NT2/D1 (cell line): Measurements from ENCODE around the gene DPM2.

Experiments used
- DNase-seq: peaks from one replicate; pipeline ENCODE4 v3.0.0-alpha.2; 2011; ENCODE audit warnings: low read depth, low spot score
- H3K27me3 ChIP-seq: 2 replicates; pipeline ENCODE4 v1.6.0; 2011; ENCODE audit warnings: mild to moderate bottlenecking; ENCODE audit not compliant: insufficient read length, insufficient read depth
- H3K36me3 ChIP-seq: 2 replicates; pipeline ENCODE4 v1.6.1; 2011; ENCODE audit warnings: mild to moderate bottlenecking, low read length, mixed read lengths; ENCODE audit not compliant: insufficient read depth, insufficient read length
- H3K4me1 ChIP-seq: 2 replicates; pipeline ENCODE4 v1.5.1; 2011; ENCODE audit not compliant: insufficient read depth, insufficient read length
- H3K4me3 ChIP-seq: 2 replicates; pipeline ENCODE4 v1.5.1; 2011; ENCODE audit warnings: low read depth; ENCODE audit not compliant: insufficient read length
- H3K9ac ChIP-seq: 2 replicates; pipeline ENCODE4 v1.6.0; 2011; ENCODE audit warnings: low read depth; ENCODE audit not compliant: insufficient read length
- H3K9me3 ChIP-seq: 2 replicates; pipeline ENCODE4 v1.5.1; 2011; ENCODE audit warnings: mild to moderate bottlenecking, low read length; ENCODE audit not compliant: insufficient read depth
- SUZ12 ChIP-seq: IDR thresholded peaks from 2 replicates; pipeline ENCODE4 v1.6.1; 2011; ENCODE audit not compliant: insufficient read length, insufficient read depth; ENCODE audit errors: extremely low read depth
- YY1 ChIP-seq: IDR thresholded peaks from 2 replicates; pipeline ENCODE4 v1.6.1; 2011; ENCODE audit not compliant: insufficient read length, insufficient read depth
- ZNF274 ChIP-seq: IDR thresholded peaks from 2 replicates; pipeline ENCODE4 v1.6.1; 2011; ENCODE audit warnings: mild to moderate bottlenecking, low read depth, low read length

DPM2 gene

GRCh38 chr9:127937388-127938297, at the start of gene DPM2:
TSS of gene DPM2 (minus strand) at chr9:127937854. CDS start at chr9:127937820, 34 bp downstream.
- DNase-seq = peak; percentile 86
- no peaks in the 10 kb centered on the region for H3K27me3 ChIP-seq
- peak within 1 kb of the TSS; percentile 96 for H3K9ac ChIP-seq
- peak within 1 kb of the TSS; percentile 81 for H3K4me3 ChIP-seq
- no peak for TF ChIP-seq YY1
- no peak for TF ChIP-seq SUZ12
- no peaks in the 10 kb centered on the region for H3K9me3 ChIP-seq
- H3K36me3 ChIP-seq = peaks cover 51% of the 10 kb centered on the region
- H3K4me1 ChIP-seq = peaks cover 15% of the 10 kb centered on the region

GRCh38 chr9:127987103-127987614, 49.5 kb upstream of the DPM2 start:
- Histone ChIP-seq H3K36me3 (no peaks in the 10 kb centered on the region), H3K9me3 (no peaks in the 10 kb centered on the region), H3K4me1 (peaks cover 15% of the 10 kb centered on the region), H3K9ac (no peak overlapping the region), H3K4me3 (no peak overlapping the region), H3K27me3 (no peaks in the 10 kb centered on the region)
- TF ChIP-seq ZNF274 = no peak
- no peak for TF ChIP-seq YY1
- TF ChIP-seq SUZ12 = no peak
- DNase-seq = no peak

- no peak overlapping the region for H3K4me3 ChIP-seq
- H3K9ac ChIP-seq = no peak overlapping the region
- no peaks in the 10 kb centered on the region for H3K36me3 ChIP-seq
- DNase-seq = no peak
- H3K4me1 ChIP-seq = peaks cover 19% of the 10 kb centered on the region
- no peaks in the 10 kb centered on the region for H3K9me3 ChIP-seq
- TF ChIP-seq SUZ12 (no peak), YY1 (no peak), ZNF274 (no peak)
- H3K27me3 ChIP-seq = no peaks in the 10 kb centered on the region
Observed at GRCh38 chr9:127985011-127985410, 47.4 kb upstream of the DPM2 start.

GRCh38 chr9:127983847-127984289, 46.2 kb upstream of the DPM2 start:
- H3K36me3 ChIP-seq = no peaks in the 10 kb centered on the region
- no peaks in the 10 kb centered on the region for H3K27me3 ChIP-seq
- no peak overlapping the region for H3K4me3 ChIP-seq
- TF ChIP-seq SUZ12 = no peak
- no peak for TF ChIP-seq ZNF274
- TF ChIP-seq YY1 = no peak
- DNase-seq = no peak
- H3K9ac ChIP-seq = no peak overlapping the region
- H3K9me3 ChIP-seq = no peaks in the 10 kb centered on the region
- H3K4me1 ChIP-seq = peaks cover 17% of the 10 kb centered on the region

GRCh38 chr9:127982912-127983311, 45.3 kb upstream of the DPM2 start:
- TF ChIP-seq SUZ12 (no peak), YY1 (no peak), ZNF274 (no peak)
- Histone ChIP-seq H3K4me3 (no peak overlapping the region), H3K4me1 (peaks cover 17% of the 10 kb centered on the region), H3K36me3 (no peaks in the 10 kb centered on the region), H3K27me3 (no peaks in the 10 kb centered on the region), H3K9me3 (no peaks in the 10 kb centered on the region), H3K9ac (no peak overlapping the region)
- no peak for DNase-seq

GRCh38 chr9:127981559-127982121, 44.0 kb upstream of the DPM2 start:
- no peak for TF ChIP-seq ZNF274
- TF ChIP-seq YY1 = no peak
- TF ChIP-seq SUZ12 = no peak

More at GRCh38 chr9:127981559-127982121, 44.0 kb upstream of the DPM2 start:
- peaks cover 17% of the 10 kb centered on the region for H3K4me1 ChIP-seq
- no peak for DNase-seq
- H3K36me3 ChIP-seq = peaks cover 3% of the 10 kb centered on the region
- no peaks in the 10 kb centered on the region for H3K9me3 ChIP-seq
- H3K4me3 ChIP-seq = peak overlapping the region; percentile 27
- no peaks in the 10 kb centered on the region for H3K27me3 ChIP-seq
- peak overlapping the region; percentile 79 for H3K9ac ChIP-seq
